GM18867 (cell line): Measurements from ENCODE around the gene SH2D6.
"Not testable (repeated sequence)": the region's sequence is repeated elsewhere in the genome, so short reads cannot be mapped to it uniquely, and the experiment has no call there.

ENCODE experiments used
- ATAC-seq: cut with Tn5 transposase; IDR thresholded peaks from one replicate; pipeline ENCODE4 v1.9.1; 2021; ENCODE audit warnings: mild to moderate bottlenecking, moderate library complexity; ENCODE audit not compliant: unreplicated experiment

The SH2D6 gene

DNA sequence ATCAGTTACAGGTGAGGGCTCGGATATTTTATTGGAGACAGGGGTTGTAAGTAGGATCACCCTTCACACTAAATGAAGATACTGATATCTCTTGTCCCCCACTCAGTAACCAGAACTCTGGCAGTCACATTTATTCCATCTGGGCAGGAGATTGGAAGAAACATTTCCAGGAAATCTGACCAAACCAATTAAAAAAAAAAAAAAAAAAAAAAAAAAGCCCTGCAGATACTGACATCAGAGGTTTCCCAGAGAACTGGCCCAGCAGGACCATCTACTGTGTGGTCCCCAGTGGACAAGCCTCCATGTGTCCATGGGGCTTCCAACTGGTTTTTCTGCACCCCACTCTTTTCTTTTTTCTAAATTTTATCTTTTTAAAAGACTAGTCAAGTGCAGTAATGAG, 41.3 kb downstream of the SH2D6 start:
- ATAC-seq = no peak

DNA sequence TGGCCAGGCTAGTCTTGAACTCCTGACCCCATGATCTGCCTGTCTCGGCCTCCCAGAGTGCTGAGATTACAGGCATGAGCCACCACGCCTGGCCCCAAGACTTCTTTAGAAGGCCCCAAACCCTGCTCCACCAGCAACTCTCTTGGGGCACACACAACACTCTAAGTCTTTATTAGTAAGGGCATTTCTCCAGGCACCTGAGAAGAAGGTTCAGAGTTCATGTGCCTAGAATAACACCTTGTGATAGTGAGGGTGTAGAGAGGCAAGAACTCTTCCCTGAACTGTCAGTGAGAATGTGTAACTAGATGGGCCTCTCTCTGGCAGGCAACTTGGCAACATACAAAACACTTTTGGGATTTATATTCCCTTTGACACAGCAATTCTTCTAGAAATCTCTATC, 43.8 kb downstream of the SH2D6 start:
- ATAC-seq = no peak

DNA sequence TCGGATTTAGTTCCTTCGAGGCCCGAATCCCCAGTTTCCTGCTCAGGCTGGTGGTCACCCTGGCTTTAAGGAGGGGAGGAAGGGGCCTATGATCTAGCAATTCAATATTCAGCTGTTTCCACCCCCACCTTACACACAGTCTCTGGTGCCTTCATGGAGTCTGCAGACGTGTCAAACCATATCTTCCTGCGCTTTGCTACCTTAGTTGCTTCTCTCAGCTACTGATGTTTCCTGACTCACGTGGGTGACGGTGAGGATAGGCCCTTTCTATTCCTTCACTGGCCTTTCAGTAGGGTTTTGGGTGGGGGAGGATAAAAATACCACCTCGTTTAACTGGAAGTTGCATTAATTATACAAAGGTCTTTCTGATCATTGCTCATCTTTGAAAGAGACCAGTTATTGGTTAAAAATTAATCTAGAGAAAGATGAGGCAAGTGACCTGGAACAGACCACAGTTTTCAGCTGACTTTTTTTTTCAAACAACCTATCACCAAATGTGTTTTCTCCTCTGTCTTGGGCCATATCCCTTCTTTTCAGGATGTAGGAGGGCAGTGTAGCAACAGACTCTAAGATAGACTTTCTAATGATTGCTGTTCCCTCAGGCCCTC, 49.7 kb downstream of the SH2D6 start:
- ATAC-seq = no peak

DNA sequence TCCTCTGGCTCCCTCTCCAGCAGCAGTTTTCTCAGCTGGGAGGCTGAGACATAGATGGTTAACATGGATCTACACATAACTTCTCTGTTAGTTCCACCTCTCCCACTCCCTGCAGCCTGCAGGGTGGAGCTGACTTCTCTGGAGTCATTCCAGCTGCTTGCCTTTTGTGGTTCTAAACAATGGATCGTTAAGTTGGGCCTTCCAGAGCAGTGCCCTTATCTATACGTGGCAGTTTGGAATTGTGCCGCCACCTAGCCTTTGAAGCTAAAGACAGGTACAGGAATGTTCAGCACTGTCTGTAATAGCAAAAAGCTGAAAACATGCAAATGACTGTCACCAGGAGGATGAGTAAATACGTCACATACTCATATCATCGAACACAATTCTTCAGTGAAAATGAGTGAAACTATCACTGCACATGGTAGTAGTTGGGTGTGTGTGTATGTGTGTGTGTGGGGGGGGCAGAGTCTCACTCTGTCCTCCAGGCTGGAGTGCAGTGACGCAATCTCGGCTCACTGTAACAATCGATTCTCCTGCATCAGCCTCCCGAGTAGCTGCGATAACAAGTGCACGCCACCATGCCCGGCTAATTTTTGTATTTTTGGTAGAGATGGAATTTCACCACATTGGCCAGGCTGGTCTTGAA, 50.3 kb downstream of the SH2D6 start:
- ATAC-seq = no peak

DNA sequence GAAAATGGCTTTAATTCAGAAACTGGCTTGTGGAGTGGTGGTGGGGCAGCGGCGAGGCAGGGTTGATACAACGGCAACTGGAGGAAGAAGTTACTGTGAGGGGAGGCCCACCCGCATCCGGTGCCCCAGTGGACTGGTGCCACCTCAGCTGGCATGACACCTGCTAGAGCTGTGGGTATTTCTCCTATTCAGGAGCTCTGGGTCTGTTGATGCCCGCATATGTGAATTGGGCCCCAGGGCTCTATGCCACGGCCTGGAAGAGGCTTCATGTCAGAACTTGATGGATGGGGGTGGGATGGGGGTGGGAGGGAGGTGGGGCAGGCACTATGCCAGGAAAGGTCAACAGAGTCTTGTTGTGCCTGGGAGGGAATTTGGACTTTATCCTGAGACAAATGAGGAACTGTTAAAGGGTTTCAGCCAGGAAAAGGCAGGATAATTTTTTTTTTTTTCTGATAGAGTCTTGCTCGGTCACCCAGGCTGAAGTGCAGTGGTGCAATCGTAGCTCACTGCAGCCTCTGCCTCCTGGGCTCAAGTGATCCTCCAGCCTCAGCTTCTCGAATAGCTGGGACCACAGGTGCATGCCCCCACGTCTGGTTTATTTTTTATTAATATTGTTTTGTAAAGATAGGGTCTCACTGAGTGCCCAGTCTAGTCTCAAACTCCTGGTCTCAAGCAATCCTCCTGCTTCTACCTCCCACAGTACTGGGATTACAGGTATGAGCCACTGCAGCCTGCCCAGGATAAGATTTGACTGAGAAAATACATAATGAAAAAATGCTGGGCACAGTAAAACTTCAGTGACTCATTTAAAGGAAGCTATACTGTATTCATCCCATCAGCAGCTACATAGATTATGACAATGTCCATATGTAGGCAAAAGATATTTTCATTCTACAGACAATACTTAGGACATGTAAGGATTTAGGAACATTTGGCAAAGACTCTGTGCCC, 52.6 kb downstream of the SH2D6 start:
- no peak for ATAC-seq

DNA sequence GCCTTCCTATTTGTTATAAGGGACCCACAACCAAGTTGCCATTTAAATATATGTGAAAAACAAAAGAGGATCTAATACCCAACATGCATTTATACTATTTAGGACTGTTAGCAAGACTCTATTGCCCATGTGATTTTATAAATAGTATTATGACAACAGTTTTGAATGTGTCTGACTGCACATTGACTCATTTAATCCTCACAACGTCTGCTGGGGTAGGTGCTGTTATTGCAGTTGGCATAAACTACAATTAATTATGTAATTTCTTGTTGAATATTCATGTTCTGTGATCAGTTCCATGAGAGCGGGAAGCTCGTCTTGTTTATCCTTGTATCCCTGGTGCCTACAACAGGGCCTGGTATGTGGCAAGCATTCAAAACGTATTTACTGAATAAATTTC, 53.7 kb downstream of the SH2D6 start:
- ATAC-seq = no peak

DNA sequence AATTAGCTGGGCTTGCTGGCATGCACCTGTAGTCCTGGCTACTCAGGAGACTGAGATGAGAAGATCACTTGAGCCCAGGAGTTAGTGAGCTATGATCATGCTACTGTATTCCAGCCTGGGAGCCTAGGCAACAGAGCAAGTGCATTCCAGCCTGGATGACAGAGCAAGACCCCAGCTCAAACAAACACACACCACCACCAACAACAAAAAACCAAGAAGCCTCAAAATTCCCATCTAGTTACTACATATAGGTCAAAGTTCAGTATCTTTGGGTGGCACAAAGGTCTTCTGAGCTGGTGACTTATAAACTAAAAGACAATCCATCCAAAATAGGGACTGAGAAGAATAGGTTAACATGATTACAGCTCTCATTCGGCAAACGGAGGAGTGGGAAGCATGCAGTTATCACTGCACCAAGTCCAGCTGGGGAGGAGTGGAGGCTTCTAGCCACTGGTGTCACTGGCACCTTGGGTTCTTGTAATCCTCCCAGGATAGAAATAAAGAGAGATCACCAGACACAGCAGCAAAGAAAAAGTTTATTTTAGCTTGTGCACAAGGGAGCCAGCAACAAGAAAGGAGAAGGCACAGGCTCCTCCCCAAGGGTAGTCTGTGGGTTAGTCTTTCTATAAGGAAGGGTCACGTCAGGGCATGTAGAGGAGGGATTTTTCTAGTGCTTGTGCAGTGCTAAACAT, 57.4 kb downstream of the SH2D6 start:
- no peak for ATAC-seq

DNA sequence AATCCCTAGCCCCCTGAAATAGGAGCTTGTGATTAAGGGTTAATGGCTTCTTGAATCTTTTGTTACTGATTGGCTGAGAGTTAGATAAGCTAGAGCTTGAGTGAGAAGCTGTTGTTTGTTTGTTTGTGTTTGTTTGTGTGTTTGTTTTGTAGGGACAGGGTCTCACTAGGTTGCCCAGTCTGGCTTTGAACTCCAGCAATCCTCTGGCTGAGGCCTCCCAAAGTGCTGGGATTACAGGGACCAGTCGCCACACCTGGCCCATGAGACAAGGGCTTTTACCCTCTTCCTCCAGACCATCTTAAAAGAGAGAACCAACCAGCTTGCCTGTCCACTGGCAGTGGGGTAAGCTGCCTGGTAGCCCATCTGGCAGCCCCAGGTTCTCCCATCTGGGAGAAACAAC, 58.1 kb downstream of the SH2D6 start:
- no peak for ATAC-seq

DNA sequence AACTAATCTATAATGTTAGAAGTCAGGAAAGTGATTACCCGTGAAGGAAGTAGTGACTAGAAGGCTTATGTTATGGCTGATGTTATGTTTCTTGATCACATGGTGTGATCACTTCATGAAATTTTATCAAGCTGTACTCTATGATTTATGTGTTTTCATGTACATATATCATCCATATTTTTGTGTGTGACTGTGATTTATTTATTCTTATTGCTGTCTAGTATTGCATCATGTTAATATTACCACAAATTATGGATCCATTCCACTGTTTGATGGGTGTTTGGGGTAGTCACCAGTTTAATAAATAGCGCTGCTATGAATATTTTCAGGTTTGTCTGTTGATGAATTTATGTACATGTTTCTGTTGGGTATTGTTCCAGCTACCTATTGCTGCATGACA, 59.4 kb downstream of the SH2D6 start:
- no peak for ATAC-seq

DNA sequence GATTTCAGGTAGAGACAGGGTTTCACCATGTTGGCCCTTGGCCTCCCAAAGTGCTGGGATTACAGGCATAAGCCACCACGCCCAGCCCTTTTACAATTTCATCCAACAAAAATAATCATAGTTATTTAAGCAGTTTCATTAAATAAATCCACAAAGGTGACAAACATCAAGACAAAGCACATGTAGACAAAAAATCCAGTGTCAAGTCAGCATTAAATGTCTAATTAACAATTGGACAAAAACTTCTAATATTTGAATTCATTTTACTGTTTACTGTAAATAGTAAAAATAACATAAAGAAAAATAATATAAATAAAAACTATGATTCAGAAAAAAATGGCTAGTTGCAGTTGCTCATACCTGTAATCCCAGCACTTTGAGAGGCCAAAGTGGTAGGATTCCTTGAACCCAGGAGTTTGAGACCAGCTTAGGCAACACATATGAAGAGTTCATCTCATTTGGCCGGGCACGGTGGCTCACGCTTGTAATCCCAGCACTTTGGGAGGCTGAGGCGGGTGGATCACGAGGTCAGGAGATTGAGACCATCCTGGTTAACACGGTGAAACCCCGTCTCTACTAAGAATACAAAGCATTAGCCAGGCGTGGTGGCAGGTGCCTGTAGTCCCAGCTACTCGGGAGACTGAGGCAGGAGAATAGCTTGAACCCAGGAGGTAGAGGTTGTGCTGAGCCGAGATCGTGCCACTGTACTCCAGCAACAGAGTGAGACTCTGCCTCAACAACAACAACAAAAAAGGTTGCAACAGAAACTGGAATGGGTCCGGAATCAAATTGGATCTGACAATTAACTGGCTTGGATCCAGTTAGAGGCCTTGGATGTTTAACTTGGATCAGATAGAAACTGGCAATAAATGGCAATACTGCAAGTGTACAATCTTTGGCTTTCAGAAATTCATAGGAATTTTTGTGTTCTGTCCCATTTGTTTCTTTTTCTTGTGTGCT, 63.6 kb downstream of the SH2D6 start:
- ATAC-seq = no peak

DNA sequence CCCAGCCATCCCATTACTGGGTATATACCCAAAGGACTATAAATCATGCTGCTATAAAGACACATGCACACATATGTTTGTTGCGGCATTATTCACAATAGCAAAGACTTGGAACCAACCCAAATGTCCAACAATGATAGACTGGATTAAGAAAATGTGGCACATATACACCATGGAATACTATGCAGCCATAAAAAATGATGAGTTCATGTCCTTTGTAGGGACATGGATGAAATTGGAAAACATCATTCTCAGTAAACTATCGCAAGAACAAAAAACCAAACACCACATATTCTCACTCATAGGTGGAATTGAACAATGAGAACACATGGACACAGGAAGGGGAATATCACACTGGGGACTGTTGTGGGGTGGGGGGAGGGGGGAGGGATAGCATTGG, 66.1 kb downstream of the SH2D6 start:
- not testable (repeated sequence) for ATAC-seq

DNA sequence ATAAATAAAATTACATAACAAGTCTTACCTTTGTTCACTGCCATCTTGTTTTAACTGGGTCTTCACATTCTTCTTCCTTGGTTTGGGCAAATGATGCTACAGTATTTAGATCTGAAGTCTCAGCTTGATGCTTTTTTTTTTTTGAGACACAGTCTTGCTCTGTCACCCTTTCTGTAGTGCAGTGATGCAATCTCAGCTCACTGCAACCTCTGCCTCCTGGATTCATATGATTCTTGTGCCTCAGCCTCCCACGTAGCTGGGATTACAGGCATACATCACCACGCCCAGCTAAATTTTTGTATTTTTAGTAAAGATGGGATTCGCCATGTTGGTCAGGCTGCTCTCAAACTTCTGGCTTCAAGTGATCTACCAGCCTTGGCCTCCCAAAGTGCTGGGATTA, 67.3 kb downstream of the SH2D6 start:
- ATAC-seq = no peak
